Neural cell (in vitro differentiated cells): ENCODE measurements around the gene GALNT2. TPM values are rescaled to one million over a fixed set of nuclear protein-coding genes. Genes with fewer than 3 reads are reported as not detected.

Experiments
- H2AFZ ChIP-seq: fragments of 200-600, 300-800 bp; sonication (generic), shearing (Covaris generic); 2 replicates; pipeline ENCODE4 v1.6.0; 2014; ENCODE audit warnings: low read depth, mild to moderate bottlenecking, antibody characterized with exemption, low read length, moderate library complexity
- H3F3A ChIP-seq: fragments of 200-600 bp; shearing (Covaris generic); 2 replicates; pipeline ENCODE4 v1.6.1; 2016; ENCODE audit warnings: mild to moderate bottlenecking, moderate library complexity, mixed read lengths, antibody characterized with exemption, low read length; ENCODE audit not compliant: insufficient read depth, poor library complexity, severe bottlenecking
- H3K27ac ChIP-seq: fragments of 200-600, 300-800 bp; sonication (generic), shearing (Covaris generic); 2 replicates; pipeline ENCODE4 v1.5.1; 2014; ENCODE audit warnings: mild to moderate bottlenecking, low read length, moderate library complexity
- H3K27me3 ChIP-seq: fragments of 300-800, 200-600 bp; sonication (generic), shearing (Covaris generic); 2 replicates; pipeline ENCODE4 v1.6.0; 2014; ENCODE audit warnings: mild to moderate bottlenecking, low read depth, low read length, moderate library complexity; ENCODE audit not compliant: insufficient read depth
- H3K36me3 ChIP-seq: fragments of 300-800, 200-600 bp; sonication (generic), shearing (Covaris generic); 2 replicates; pipeline ENCODE4 v1.5.1; 2014; ENCODE audit warnings: mild to moderate bottlenecking, antibody characterized with exemption, low read length, moderate library complexity; ENCODE audit not compliant: insufficient read depth
- H3K4me2 ChIP-seq: fragments of 300-800, 200-600 bp; sonication (generic), shearing (Covaris generic); 2 replicates; pipeline ENCODE4 v1.6.0; 2014; ENCODE audit warnings: mild to moderate bottlenecking, low read length
- H3K4me3 ChIP-seq: fragments of 300-800, 200-600 bp; sonication (generic), shearing (Covaris generic); 2 replicates; pipeline ENCODE4 v1.5.1; 2014; ENCODE audit warnings: mild to moderate bottlenecking, low read length, moderate library complexity
- H3K79me2 ChIP-seq: fragments of 200-600 bp; shearing (Covaris generic); replicated peaks from 2 replicates; pipeline ENCODE4 v1.6.0; 2014; ENCODE audit warnings: mild to moderate bottlenecking, low read length, moderate library complexity; ENCODE audit not compliant: insufficient read depth
- H3K9ac ChIP-seq: fragments of 300-800, 200-600 bp; sonication (generic), shearing (Covaris generic); 2 replicates; pipeline ENCODE4 v1.6.1; 2016; ENCODE audit warnings: mild to moderate bottlenecking, low read length, mixed read lengths
- H3K9me2 ChIP-seq: fragments of 200-600 bp; shearing (Covaris generic); 2 replicates; pipeline ENCODE4 v1.6.1; 2016; ENCODE audit warnings: mild to moderate bottlenecking, low read length, mixed read lengths; ENCODE audit not compliant: insufficient read depth
- H3K9me3 ChIP-seq: fragments of 200-600, 300-800 bp; sonication (generic), shearing (Covaris generic); 2 replicates; pipeline ENCODE4 v1.6.1; 2016; ENCODE audit warnings: mild to moderate bottlenecking, mixed run types, low read length, moderate library complexity, mixed read lengths
- H4K20me1 ChIP-seq: fragments of 200-600 bp; shearing (Covaris generic); 2 replicates; pipeline ENCODE4 v1.6.1; 2016; ENCODE audit warnings: mild to moderate bottlenecking, mixed run types; ENCODE audit not compliant: insufficient read depth
- EP300 ChIP-seq: fragments of 450-650 bp; conservative IDR thresholded peaks from 2 replicates; pipeline ENCODE4 v1.6.1; 2014; ENCODE audit warnings: antibody characterized with exemption, mild to moderate bottlenecking, moderate library complexity; ENCODE audit not compliant: poor library complexity, severe bottlenecking
- EZH2 ChIP-seq: fragments of 200-600, 300-800 bp; shearing (Covaris generic), sonication (generic); IDR thresholded peaks from 2 replicates; pipeline ENCODE4 v1.6.1; 2014; ENCODE audit warnings: antibody characterized with exemption, low read length, borderline replicate concordance, mild to moderate bottlenecking; ENCODE audit not compliant: insufficient read depth, poor library complexity, severe bottlenecking
- MXI1 ChIP-seq: fragments of 450-650 bp; conservative IDR thresholded peaks from 2 replicates; pipeline ENCODE4 v1.6.1; 2014; ENCODE audit warnings: antibody characterized with exemption, mild to moderate bottlenecking; ENCODE audit not compliant: poor library complexity, severe bottlenecking
- POLR2AphosphoS5 ChIP-seq: IDR thresholded peaks from 2 replicates; pipeline ENCODE4 v1.6.1; 2012
- RAD21 ChIP-seq: fragments of 450-650 bp; conservative IDR thresholded peaks from 2 replicates; pipeline ENCODE4 v1.6.1; 2014; ENCODE audit warnings: antibody characterized with exemption, mild to moderate bottlenecking, moderate library complexity
- SMC3 ChIP-seq: fragments of 450-650 bp; conservative IDR thresholded peaks from 2 replicates; pipeline ENCODE4 v1.6.1; 2014; ENCODE audit warnings: antibody characterized with exemption, mild to moderate bottlenecking, moderate library complexity; ENCODE audit not compliant: poor library complexity
- TAF1 ChIP-seq: IDR thresholded peaks from 2 replicates; pipeline ENCODE4 v1.6.1; 2012; ENCODE audit warnings: low read depth
- polyA plus RNA-seq: library from polyadenylated mRNA; depleted of rRNA; stranded (reverse); fragments of >200 nt; gene quantifications from 2 replicates; pipeline ENCODE4 v1.2.3, GENCODE V29; 2014
- TF ChIP-seq, protein P1 (sequence below): IDR thresholded peaks from 2 replicates; pipeline ENCODE4 v1.6.1; 2012; ENCODE audit warnings: borderline replicate concordance
- TF ChIP-seq, protein P2 (sequence below): fragments of 450-650 bp; IDR thresholded peaks from 2 replicates; pipeline ENCODE4 v1.5.1; 2014; ENCODE audit warnings: antibody characterized with exemption, mild to moderate bottlenecking, moderate library complexity; ENCODE audit not compliant: poor library complexity, severe bottlenecking

GALNT2 gene
- polyA plus RNA-seq, 1 donor from 2014 or later, result 38.8 TPM

- no peak overlapping the region for H3K27ac ChIP-seq
Observed at GRCh38 chr1:230321741-230322420, 254.8 kb downstream of the GALNT2 start.

DNA sequence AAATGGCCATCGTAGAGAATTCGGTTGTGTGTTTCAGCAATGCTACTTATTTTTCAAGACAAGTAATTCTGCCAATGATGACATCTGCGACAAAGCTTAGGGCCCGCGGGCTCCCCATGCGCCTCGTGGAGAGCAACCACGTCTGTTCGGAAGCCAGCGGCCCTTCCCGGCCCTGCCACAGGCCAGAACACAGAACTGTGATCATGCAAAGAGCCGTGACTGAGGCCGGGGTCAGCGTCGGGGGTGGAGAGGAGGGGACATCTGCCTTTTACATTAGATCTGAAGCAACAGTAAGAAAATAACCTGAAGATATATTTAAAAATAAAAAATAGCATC, 255.4 kb downstream of the GALNT2 start:
- H3F3A ChIP-seq, result no peaks in the 10 kb centered on the region
- H3K9me2 ChIP-seq, result no peaks in the 10 kb centered on the region
- H3K9me3 ChIP-seq, result no peaks in the 10 kb centered on the region
- no peaks in the 10 kb centered on the region for H3K27me3 ChIP-seq
- no peak overlapping the region for H3K9ac ChIP-seq
- H4K20me1 ChIP-seq, result no peaks in the 10 kb centered on the region
- TF ChIP-seq, protein P1, sequence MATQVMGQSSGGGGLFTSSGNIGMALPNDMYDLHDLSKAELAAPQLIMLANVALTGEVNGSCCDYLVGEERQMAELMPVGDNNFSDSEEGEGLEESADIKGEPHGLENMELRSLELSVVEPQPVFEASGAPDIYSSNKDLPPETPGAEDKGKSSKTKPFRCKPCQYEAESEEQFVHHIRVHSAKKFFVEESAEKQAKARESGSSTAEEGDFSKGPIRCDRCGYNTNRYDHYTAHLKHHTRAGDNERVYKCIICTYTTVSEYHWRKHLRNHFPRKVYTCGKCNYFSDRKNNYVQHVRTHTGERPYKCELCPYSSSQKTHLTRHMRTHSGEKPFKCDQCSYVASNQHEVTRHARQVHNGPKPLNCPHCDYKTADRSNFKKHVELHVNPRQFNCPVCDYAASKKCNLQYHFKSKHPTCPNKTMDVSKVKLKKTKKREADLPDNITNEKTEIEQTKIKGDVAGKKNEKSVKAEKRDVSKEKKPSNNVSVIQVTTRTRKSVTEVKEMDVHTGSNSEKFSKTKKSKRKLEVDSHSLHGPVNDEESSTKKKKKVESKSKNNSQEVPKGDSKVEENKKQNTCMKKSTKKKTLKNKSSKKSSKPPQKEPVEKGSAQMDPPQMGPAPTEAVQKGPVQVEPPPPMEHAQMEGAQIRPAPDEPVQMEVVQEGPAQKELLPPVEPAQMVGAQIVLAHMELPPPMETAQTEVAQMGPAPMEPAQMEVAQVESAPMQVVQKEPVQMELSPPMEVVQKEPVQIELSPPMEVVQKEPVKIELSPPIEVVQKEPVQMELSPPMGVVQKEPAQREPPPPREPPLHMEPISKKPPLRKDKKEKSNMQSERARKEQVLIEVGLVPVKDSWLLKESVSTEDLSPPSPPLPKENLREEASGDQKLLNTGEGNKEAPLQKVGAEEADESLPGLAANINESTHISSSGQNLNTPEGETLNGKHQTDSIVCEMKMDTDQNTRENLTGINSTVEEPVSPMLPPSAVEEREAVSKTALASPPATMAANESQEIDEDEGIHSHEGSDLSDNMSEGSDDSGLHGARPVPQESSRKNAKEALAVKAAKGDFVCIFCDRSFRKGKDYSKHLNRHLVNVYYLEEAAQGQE, result no peak
- no peak for TF ChIP-seq EP300
- TF ChIP-seq EZH2, result no peak
- TF ChIP-seq RAD21, result no peak
- no peak for TF ChIP-seq MXI1
- TF ChIP-seq SMC3, result no peak
- TF ChIP-seq, protein P2, sequence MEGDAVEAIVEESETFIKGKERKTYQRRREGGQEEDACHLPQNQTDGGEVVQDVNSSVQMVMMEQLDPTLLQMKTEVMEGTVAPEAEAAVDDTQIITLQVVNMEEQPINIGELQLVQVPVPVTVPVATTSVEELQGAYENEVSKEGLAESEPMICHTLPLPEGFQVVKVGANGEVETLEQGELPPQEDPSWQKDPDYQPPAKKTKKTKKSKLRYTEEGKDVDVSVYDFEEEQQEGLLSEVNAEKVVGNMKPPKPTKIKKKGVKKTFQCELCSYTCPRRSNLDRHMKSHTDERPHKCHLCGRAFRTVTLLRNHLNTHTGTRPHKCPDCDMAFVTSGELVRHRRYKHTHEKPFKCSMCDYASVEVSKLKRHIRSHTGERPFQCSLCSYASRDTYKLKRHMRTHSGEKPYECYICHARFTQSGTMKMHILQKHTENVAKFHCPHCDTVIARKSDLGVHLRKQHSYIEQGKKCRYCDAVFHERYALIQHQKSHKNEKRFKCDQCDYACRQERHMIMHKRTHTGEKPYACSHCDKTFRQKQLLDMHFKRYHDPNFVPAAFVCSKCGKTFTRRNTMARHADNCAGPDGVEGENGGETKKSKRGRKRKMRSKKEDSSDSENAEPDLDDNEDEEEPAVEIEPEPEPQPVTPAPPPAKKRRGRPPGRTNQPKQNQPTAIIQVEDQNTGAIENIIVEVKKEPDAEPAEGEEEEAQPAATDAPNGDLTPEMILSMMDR, result no peak
- TF ChIP-seq POLR2AphosphoS5, result no peak
- TF ChIP-seq TAF1, result no peak
- H3K4me2 ChIP-seq, result no peak overlapping the region
- H3K36me3 ChIP-seq, result peaks cover 4% of the 10 kb centered on the region
- no peak overlapping the region for H3K4me3 ChIP-seq
- H3K79me2 ChIP-seq, result no peaks in the 10 kb centered on the region
- no peak overlapping the region for H3K27ac ChIP-seq
- H2AFZ ChIP-seq, result no peak overlapping the region

More at GRCh38 chr1:230321741-230322420, 254.8 kb downstream of the GALNT2 start:
- H3K27me3 ChIP-seq, result no peaks in the 10 kb centered on the region
- TF ChIP-seq POLR2AphosphoS5 (no peak), EZH2 (no peak), SMC3 (no peak), EP300 (no peak), RAD21 (no peak), TAF1 (no peak), MXI1 (no peak)
- TF ChIP-seq, protein P1, result no peak
- TF ChIP-seq, protein P2, result no peak
- H3K9me3 ChIP-seq, result no peaks in the 10 kb centered on the region
- H3F3A ChIP-seq, result no peaks in the 10 kb centered on the region
- H4K20me1 ChIP-seq, result no peaks in the 10 kb centered on the region
- no peak overlapping the region for H3K4me3 ChIP-seq
- H2AFZ ChIP-seq, result no peak overlapping the region
- H3K9ac ChIP-seq, result no peak overlapping the region
- no peak overlapping the region for H3K4me2 ChIP-seq
- H3K79me2 ChIP-seq, result no peaks in the 10 kb centered on the region
- H3K36me3 ChIP-seq, result peaks cover 4% of the 10 kb centered on the region
- H3K9me2 ChIP-seq, result no peaks in the 10 kb centered on the region
